Measurements from ENCODE around the gene THAP3. TPM values are rescaled to one million over a fixed set of nuclear protein-coding genes. Genes with fewer than 3 reads are reported as not detected.

The THAP3 gene
- total and polyA plus RNA-seq, 2 of the 4 experiments (the other 2 are of a cell fraction), result 14.2 to 14.9 TPM

DNA sequence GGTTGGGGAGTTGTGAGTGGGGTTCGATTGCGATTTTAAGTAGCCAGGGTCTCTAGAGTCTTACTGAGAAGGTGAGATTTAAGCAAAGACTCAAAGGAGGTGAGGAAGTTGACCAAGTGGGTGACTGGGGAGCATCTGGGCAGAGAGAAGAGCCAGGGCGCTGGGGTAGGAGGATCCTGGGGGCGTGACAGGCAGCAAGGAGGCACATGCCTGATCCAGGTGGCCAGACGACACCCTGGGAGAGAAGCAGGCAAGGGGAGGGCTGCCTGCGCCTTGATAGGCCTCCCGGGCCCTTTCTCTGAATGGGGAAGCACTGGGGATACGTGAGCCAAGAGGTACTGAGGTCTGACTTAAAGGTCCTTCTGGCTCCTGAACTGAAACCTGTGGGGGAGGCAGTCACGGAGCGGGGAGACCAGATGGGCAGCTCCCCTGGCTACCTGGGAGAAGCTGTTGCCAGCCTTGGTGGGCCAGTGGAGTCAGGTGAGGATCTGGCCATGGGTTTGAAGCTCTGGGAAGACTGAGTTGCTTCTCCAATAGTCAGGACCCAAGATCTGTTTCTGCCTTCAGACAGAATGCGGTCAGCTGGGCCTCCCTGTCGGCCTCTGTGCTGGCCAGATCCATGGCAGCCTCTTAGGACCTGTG, 39.5 kb upstream of the THAP3 start:
- H4K20me1 ChIP-seq (ENCODE audit: insufficient read depth, low read length), result peaks cover 32% of the 10 kb centered on the region
- no peak overlapping the region for H3K18ac ChIP-seq (ENCODE audit: low read depth, low read length)
- no peak overlapping the region for H3K9ac ChIP-seq (ENCODE audit: low read depth, low read length)
- H2BK120ac ChIP-seq (ENCODE audit: low read depth, low read length), result no peak overlapping the region
- H3K14ac ChIP-seq (replicated peaks; ENCODE audit: low read depth, low read length), result no peak overlapping the region
- dilution Hi-C loops (cut with HindIII; ENCODE audit: low sequenced_read_pairs, unreplicated experiment) (no loop called here), intact Hi-C loops (cut with micrococcal nuclease) (no loop called here), in situ Hi-C loops (cut with MboI; ENCODE audit: low sequenced_read_pairs) (no loop called here)
- no peak overlapping the region for H2AK9ac ChIP-seq (replicated peaks; ENCODE audit: low read depth, low read length, poor library complexity)
- H3K4me2 ChIP-seq (ENCODE audit: low read depth, low read length), result no peak overlapping the region
- TF ChIP-seq RCOR1 (IDR thresholded peaks at IDR 0.05; ENCODE audit: insufficient replicate concordance, low read length) (no peak), CHD1 (IDR thresholded peaks at IDR 0.05; ENCODE audit: low read depth, low read length) (no peak), FOS (IDR thresholded peaks at IDR 0.05; ENCODE audit: low read depth, low read length) (no peak), BHLHE40 (IDR thresholded peaks at IDR 0.05; ENCODE audit: low read depth, low read length) (no peak), MXI1 (IDR thresholded peaks at IDR 0.05; ENCODE audit: borderline replicate concordance, low read depth, low read length) (no peak), MAZ (IDR thresholded peaks at IDR 0.05; ENCODE audit: borderline replicate concordance, low read depth, low read length) (no peak), RFX5 (IDR thresholded peaks at IDR 0.05; ENCODE audit: low read depth, low read length) (no peak), SMC3 (IDR thresholded peaks at IDR 0.05; ENCODE audit: low read depth, low read length) (no peak), NFE2L2 (IDR thresholded peaks at IDR 0.05; ENCODE audit: low read depth, low read length) (no peak), POLR2A (IDR thresholded peaks at IDR 0.05; ENCODE audit: low read depth, low read length) (no peak), CEBPB (IDR thresholded peaks at IDR 0.05; ENCODE audit: low read depth, low read length) (no peak)
- TF ChIP-seq, protein P1, sequence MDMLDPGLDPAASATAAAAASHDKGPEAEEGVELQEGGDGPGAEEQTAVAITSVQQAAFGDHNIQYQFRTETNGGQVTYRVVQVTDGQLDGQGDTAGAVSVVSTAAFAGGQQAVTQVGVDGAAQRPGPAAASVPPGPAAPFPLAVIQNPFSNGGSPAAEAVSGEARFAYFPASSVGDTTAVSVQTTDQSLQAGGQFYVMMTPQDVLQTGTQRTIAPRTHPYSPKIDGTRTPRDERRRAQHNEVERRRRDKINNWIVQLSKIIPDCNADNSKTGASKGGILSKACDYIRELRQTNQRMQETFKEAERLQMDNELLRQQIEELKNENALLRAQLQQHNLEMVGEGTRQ (IDR thresholded peaks at IDR 0.05; ENCODE audit: low read depth, low read length), result no peak
- TF ChIP-seq, protein P2, sequence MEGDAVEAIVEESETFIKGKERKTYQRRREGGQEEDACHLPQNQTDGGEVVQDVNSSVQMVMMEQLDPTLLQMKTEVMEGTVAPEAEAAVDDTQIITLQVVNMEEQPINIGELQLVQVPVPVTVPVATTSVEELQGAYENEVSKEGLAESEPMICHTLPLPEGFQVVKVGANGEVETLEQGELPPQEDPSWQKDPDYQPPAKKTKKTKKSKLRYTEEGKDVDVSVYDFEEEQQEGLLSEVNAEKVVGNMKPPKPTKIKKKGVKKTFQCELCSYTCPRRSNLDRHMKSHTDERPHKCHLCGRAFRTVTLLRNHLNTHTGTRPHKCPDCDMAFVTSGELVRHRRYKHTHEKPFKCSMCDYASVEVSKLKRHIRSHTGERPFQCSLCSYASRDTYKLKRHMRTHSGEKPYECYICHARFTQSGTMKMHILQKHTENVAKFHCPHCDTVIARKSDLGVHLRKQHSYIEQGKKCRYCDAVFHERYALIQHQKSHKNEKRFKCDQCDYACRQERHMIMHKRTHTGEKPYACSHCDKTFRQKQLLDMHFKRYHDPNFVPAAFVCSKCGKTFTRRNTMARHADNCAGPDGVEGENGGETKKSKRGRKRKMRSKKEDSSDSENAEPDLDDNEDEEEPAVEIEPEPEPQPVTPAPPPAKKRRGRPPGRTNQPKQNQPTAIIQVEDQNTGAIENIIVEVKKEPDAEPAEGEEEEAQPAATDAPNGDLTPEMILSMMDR (conservative IDR thresholded peaks at IDR 0.05; ENCODE audit: low read depth, low read length), result no peak
- TF ChIP-seq, protein P3, sequence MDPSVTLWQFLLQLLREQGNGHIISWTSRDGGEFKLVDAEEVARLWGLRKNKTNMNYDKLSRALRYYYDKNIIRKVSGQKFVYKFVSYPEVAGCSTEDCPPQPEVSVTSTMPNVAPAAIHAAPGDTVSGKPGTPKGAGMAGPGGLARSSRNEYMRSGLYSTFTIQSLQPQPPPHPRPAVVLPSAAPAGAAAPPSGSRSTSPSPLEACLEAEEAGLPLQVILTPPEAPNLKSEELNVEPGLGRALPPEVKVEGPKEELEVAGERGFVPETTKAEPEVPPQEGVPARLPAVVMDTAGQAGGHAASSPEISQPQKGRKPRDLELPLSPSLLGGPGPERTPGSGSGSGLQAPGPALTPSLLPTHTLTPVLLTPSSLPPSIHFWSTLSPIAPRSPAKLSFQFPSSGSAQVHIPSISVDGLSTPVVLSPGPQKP (IDR thresholded peaks at IDR 0.05; ENCODE audit: borderline replicate concordance, low read depth, low read length), result no peak
- ATAC-seq (ENCODE audit: low read depth) (no peak), DNase-seq (no peak)
- H2BK5ac ChIP-seq (ENCODE audit: low read depth, low read length, poor library complexity, severe bottlenecking), result no peak overlapping the region
- no peak overlapping the region for H2BK15ac ChIP-seq (ENCODE audit: low read depth, low read length)
- H2BK20ac ChIP-seq (ENCODE audit: low read depth, low read length), result no peak overlapping the region
- no peak overlapping the region for H2AFZ ChIP-seq (replicated peaks; ENCODE audit: low read length, poor library complexity)
- POLR2A ChIA-PET (ENCODE audit: unreplicated experiment), result no interaction called here
- no TSS peak for BruUV-seq (replicated peaks)
- H3K9me3 ChIP-seq (ENCODE audit: control insufficient read depth, insufficient read depth, low read length), result no peaks in the 10 kb centered on the region
- H4K8ac ChIP-seq (ENCODE audit: low read depth in 2 of 2, low read length in 2 of 2), result no peak overlapping the region
- H3K27me3 ChIP-seq (ENCODE audit: control insufficient read depth, insufficient read depth, low read length), result no peaks in the 10 kb centered on the region
- H4K91ac ChIP-seq (ENCODE audit: insufficient read depth, low read depth, low read length), result no peak overlapping the region
- WGBS, 2 experiments (ENCODE audit: extremely low coverage in 2 of 2, insufficient read length in 1 of 2), result 78% methylated on average over 5 of the region's 12 CpGs; no CpG with 5 or more reads in 1 of the 2 experiments
- peaks cover 34% of the 10 kb centered on the region for H3K36me3 ChIP-seq (ENCODE audit: control insufficient read depth, insufficient read depth, low read length)
- H3K27ac ChIP-seq (ENCODE audit: insufficient read depth, low read length), result no peak overlapping the region
- no peak overlapping the region for H3K4ac ChIP-seq (ENCODE audit: low read depth, low read length)
- peaks cover 11% of the 10 kb centered on the region; the same call in 1 of the 2 replicates for H3K9me1 ChIP-seq (ENCODE audit: insufficient read depth, low read length)
- peaks cover 7% of the 10 kb centered on the region for H3K4me1 ChIP-seq (ENCODE audit: control insufficient read depth, insufficient read depth, low read length)
- H3K79me1 ChIP-seq (ENCODE audit: low read depth in 1 of 2, low read length in 2 of 2), result peaks cover 15 to 55% of the 10 kb centered on the region in 2 experiments
- no peak overlapping the region for H3K23ac ChIP-seq (ENCODE audit: low read depth, low read length)
- H3K56ac ChIP-seq (ENCODE audit: extremely low read depth, insufficient read depth, low read length), result no peak overlapping the region
- H2AK5ac ChIP-seq (ENCODE audit: low read depth, low read length), result no peak overlapping the region
- no peak overlapping the region for H4K5ac ChIP-seq (ENCODE audit: low read depth, low read length)
- CTCF ChIA-PET, result no interaction called here
- no peak overlapping the region for H3K4me3 ChIP-seq (ENCODE audit: insufficient read depth, low read depth, low read length)
